ENCODE data around the gene CTNND2. TPM values are rescaled to one million over a fixed set of nuclear protein-coding genes. Genes with fewer than 3 reads are reported as not detected.

The CTNND2 gene
- total and polyA plus RNA-seq, 2 donors (not counting 1 experiment from before 2014, with no cell fraction given), result not detected

DNA sequence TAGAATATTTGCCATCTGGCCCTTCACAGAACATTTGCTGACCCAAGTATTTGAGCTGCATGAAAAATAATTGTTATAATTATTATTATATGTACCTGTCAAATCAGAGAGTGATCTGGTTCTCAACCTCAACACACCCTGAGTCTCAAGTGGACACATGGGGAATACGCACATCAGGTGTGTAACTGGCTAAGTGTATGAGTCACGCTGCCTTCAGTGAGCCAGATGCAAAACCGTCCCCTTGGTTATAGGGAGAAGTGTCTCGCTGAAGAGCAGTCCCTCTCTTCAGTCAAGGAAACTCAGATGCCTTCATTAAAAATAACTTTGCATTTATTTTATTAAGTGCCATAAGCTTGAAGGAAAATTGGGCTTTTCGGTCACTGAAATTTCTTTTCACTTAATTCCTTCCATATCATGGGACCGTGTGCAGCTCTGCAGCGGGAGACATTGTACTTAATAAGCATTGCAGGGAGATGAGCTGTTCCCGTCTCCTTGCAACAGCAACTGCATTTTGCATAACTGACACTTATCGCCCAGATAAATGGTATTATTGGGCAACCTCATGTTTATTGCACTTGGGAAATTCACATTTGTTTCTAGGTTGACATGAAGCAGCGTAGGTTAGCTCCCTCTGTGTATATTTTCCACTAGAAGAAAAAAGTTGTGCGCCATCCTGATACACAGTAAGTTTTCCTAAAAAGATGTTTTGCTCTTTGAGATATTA lies 630.9 kb downstream of the CTNND2 start:
- Mint-ChIP-seq H3K4me1 (no peaks in the 10 kb centered on the region), H3K4me3 (no peak overlapping the region), H3K9me3 (ENCODE audit: insufficient read depth) (no peaks in the 10 kb centered on the region), H3K27ac (no peak overlapping the region), H3K27me3 (no peaks in the 10 kb centered on the region)
- POLR2A ChIA-PET, result no interaction called here
- H2AFZ ChIP-seq (ENCODE audit: insufficient read depth, low read depth, low read length, poor library complexity, severe bottlenecking), result no peak overlapping the region
- no peak overlapping the region for H3K4me3 ChIP-seq (ENCODE audit: control extremely low read depth in 1 of 5, extremely low read depth in 1 of 5, insufficient read depth in 1 of 5, low read depth in 2 of 5, low read length in 4 of 5)
- TF ChIP-seq EZH2 (IDR thresholded peaks at IDR 0.05; ENCODE audit: borderline replicate concordance, insufficient read depth, low read depth, low read length, poor library complexity, severe bottlenecking), result no peak
- TF ChIP-seq, protein P1, sequence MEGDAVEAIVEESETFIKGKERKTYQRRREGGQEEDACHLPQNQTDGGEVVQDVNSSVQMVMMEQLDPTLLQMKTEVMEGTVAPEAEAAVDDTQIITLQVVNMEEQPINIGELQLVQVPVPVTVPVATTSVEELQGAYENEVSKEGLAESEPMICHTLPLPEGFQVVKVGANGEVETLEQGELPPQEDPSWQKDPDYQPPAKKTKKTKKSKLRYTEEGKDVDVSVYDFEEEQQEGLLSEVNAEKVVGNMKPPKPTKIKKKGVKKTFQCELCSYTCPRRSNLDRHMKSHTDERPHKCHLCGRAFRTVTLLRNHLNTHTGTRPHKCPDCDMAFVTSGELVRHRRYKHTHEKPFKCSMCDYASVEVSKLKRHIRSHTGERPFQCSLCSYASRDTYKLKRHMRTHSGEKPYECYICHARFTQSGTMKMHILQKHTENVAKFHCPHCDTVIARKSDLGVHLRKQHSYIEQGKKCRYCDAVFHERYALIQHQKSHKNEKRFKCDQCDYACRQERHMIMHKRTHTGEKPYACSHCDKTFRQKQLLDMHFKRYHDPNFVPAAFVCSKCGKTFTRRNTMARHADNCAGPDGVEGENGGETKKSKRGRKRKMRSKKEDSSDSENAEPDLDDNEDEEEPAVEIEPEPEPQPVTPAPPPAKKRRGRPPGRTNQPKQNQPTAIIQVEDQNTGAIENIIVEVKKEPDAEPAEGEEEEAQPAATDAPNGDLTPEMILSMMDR (IDR thresholded peaks at IDR 0.05), result no peak
- H4K20me1 ChIP-seq (ENCODE audit: control insufficient read depth, insufficient read depth, low read length, poor library complexity, severe bottlenecking), result no peaks in the 10 kb centered on the region
- H3K9me3 ChIP-seq (ENCODE audit: control extremely low read depth in 1 of 3, control insufficient read depth in 2 of 3, insufficient read depth in 1 of 3, low read length in 2 of 3), result no peaks in the 10 kb centered on the region
- CTCF ChIA-PET, result no interaction called here
- no peak overlapping the region for H3K4me2 ChIP-seq (replicated peaks; ENCODE audit: low read depth, low read length, poor library complexity, severe bottlenecking)
- H3K79me2 ChIP-seq (ENCODE audit: control insufficient read depth, insufficient read depth, low read length), result no peaks in the 10 kb centered on the region
- ATAC-seq (ENCODE audit: low read depth) (no peak), DNase-seq (no peak)
- no peak overlapping the region for H3K9ac ChIP-seq (ENCODE audit: low read length)
- no peaks in the 10 kb centered on the region for H3K27me3 ChIP-seq (replicated peaks in 1 of 4; ENCODE audit: control extremely low read depth in 1 of 4, control insufficient read depth in 3 of 4, insufficient read depth in 4 of 4, low read length in 3 of 4)
- intact Hi-C loops (cut with micrococcal nuclease), result no loop called here
- 83% methylated on average over 1 of the region's 11 CpGs for WGBS (ENCODE audit: insufficient coverage)
- H3K36me3 ChIP-seq (replicated peaks in 1 of 2; ENCODE audit: control extremely low read depth in 1 of 2, control insufficient read depth in 1 of 2, extremely low read depth in 1 of 2, insufficient read depth in 2 of 2, low read length in 1 of 2), result no peaks in the 10 kb centered on the region
- no peak overlapping the region for H3K27ac ChIP-seq (ENCODE audit: low read length in 2 of 2)
- H3K4me1 ChIP-seq (ENCODE audit: control insufficient read depth in 2 of 2, insufficient read depth in 2 of 2, low read length in 2 of 2), result no peaks in the 10 kb centered on the region

DNA sequence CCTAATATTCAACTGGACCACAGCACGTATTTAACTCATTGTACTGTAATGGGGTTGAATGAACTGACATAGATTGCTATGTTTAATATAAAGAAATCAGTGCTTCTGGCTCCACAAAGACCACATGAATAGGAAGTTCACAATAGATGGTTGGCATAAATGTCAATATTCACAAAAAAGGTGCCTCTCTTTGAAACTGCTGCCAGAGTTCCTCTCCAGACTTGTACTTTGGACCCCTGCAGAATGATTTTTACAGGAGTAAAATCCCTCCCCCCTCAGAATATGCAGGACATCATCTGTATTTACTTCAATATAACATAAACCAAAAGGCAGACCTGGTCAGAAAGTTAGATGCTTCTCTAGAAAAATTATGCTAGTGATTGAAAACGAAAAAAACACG lies 634.7 kb downstream of the CTNND2 start:
- DNase-seq, result no peak
- Histone ChIP-seq H2AFZ (ENCODE audit: insufficient read depth, low read depth, low read length, poor library complexity, severe bottlenecking) (no peak overlapping the region), H3K4me2 (replicated peaks; ENCODE audit: low read depth, low read length, poor library complexity, severe bottlenecking) (no peak overlapping the region), H3K4me3 (ENCODE audit: control extremely low read depth in 1 of 5, extremely low read depth in 1 of 5, insufficient read depth in 1 of 5, low read depth in 2 of 5, low read length in 4 of 5) (no peak overlapping the region), H3K9me3 (ENCODE audit: control extremely low read depth in 1 of 3, control insufficient read depth in 2 of 3, insufficient read depth in 1 of 3, low read length in 2 of 3) (no peaks in the 10 kb centered on the region), H3K4me1 (ENCODE audit: control insufficient read depth in 2 of 2, insufficient read depth in 2 of 2, low read length in 2 of 2) (no peaks in the 10 kb centered on the region), H3K27ac (ENCODE audit: low read length in 2 of 2) (no peak overlapping the region), H3K79me2 (ENCODE audit: control insufficient read depth, insufficient read depth, low read length) (no peaks in the 10 kb centered on the region), H3K36me3 (replicated peaks in 1 of 2; ENCODE audit: control extremely low read depth in 1 of 2, control insufficient read depth in 1 of 2, extremely low read depth in 1 of 2, insufficient read depth in 2 of 2, low read length in 1 of 2) (no peaks in the 10 kb centered on the region), H3K27me3 (replicated peaks in 1 of 4; ENCODE audit: control extremely low read depth in 1 of 4, control insufficient read depth in 3 of 4, insufficient read depth in 4 of 4, low read length in 3 of 4) (no peaks in the 10 kb centered on the region), H4K20me1 (ENCODE audit: control insufficient read depth, insufficient read depth, low read length, poor library complexity, severe bottlenecking) (no peaks in the 10 kb centered on the region), H3K9ac (ENCODE audit: low read length) (no peak overlapping the region)
- CTCF ChIA-PET, result no interaction called here
- intact Hi-C loops (cut with micrococcal nuclease), result no loop called here
- Mint-ChIP-seq H3K27me3 (no peaks in the 10 kb centered on the region), H3K9me3 (ENCODE audit: insufficient read depth) (no peaks in the 10 kb centered on the region), H3K4me3 (no peak overlapping the region), H3K27ac (no peak overlapping the region), H3K4me1 (no peaks in the 10 kb centered on the region)
- TF ChIP-seq, protein P1 (IDR thresholded peaks at IDR 0.05), result no peak
- no peak for TF ChIP-seq EZH2 (IDR thresholded peaks at IDR 0.05; ENCODE audit: borderline replicate concordance, insufficient read depth, low read depth, low read length, poor library complexity, severe bottlenecking)
- POLR2A ChIA-PET, result no interaction called here
- no CpG with 5 or more reads among the region's 3 CpGs for WGBS (ENCODE audit: insufficient coverage)
- no peak for ATAC-seq (ENCODE audit: low read depth)
